ENCODE results near the gene F2. TPM values are rescaled to one million over a fixed set of nuclear protein-coding genes. Genes with fewer than 3 reads are reported as not detected.

The F2 gene
- total RNA-seq, 2 donors from 2014 or later, result 0.89 to 1.5 TPM

DNA sequence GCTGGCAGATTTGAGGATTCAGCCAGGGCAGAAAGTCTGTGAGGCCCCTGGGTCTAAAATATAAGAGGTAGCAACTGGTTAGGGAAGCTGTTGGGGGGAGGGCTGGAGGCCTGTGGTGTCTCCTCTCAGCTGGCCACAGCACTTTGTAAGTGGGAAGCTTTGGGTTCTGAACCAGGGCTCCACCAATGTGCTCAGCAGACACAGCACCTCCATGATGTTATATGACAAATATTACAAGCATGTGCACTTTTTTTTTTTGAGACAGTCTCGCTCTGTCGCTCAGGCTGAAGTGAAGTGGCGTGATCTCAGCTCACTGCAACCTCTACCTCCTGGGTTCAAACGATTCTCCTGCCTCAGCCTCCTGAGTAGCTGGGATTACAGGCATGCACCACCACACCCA lies 26.6 kb upstream of the F2 start:
- Mint-ChIP-seq H3K36me3 (ENCODE audit: low read depth) (peaks cover 29% of the 10 kb centered on the region), H3K4me3 (no peak overlapping the region), H3K27ac (no peak overlapping the region), H3K27me3 (ENCODE audit: insufficient read depth) (no peaks in the 10 kb centered on the region), H3K4me1 (peaks cover 5% of the 10 kb centered on the region), H3K9me3 (no peaks in the 10 kb centered on the region)
- Histone ChIP-seq H3K9me3 (ENCODE audit: control insufficient read depth, low read length) (no peaks in the 10 kb centered on the region), H3K36me3 (ENCODE audit: control insufficient read depth, insufficient read depth, low read length) (peaks cover 44% of the 10 kb centered on the region), H3K4me3 (ENCODE audit: low read length) (no peak overlapping the region), H3K4me1 (ENCODE audit: control insufficient read depth, insufficient read depth, low read length) (no peaks in the 10 kb centered on the region), H3K9ac (ENCODE audit: extremely low read depth, low read length, poor library complexity, severe bottlenecking) (no peak overlapping the region), H3K27me3 (ENCODE audit: control insufficient read depth, insufficient read depth, low read length, poor library complexity, severe bottlenecking) (no peaks in the 10 kb centered on the region), H3K27ac (ENCODE audit: low read depth, low read length) (no peak overlapping the region)
- TF ChIP-seq CTCF (conservative IDR thresholded peaks at IDR 0.05), result no peak
- no peak for DNase-seq
- WGBS, 2 experiments (ENCODE audit: insufficient coverage in 1 of 2, insufficient read length in 1 of 2), result 97 to 100% methylated on average over 1 to 4 of the region's 4 CpGs

DNA sequence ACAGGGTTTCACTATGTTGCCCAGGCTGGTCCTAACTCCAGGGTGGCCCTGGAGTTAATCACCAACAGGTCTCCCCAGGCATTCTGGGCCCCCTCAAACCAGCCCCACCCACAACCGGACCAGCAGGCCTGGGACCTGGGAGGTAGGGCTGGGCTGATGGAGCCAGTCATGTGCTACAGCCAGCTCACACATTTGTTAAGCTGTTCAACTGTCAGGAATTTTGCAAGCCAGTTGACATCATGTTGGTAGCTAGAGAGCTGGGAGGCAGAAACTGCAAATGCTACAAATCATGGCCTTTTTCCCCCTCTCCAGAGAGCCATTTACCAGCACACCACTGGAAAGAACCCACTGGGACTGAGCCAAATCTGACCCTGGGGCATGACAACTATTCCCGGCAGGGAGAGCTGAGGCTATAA lies 25.4 kb upstream of the F2 start:
- TF ChIP-seq CTCF (conservative IDR thresholded peaks at IDR 0.05), result no peak
- peaks cover 5% of the 10 kb centered on the region for H3K4me1 ChIP-seq (ENCODE audit: control insufficient read depth, insufficient read depth, low read length)
- Mint-ChIP-seq H3K27ac (no peak overlapping the region), H3K4me1 (peaks cover 5% of the 10 kb centered on the region), H3K4me3 (no peak overlapping the region), H3K36me3 (ENCODE audit: low read depth) (peaks cover 21% of the 10 kb centered on the region), H3K9me3 (no peaks in the 10 kb centered on the region), H3K27me3 (ENCODE audit: insufficient read depth) (no peaks in the 10 kb centered on the region)
- no peak for DNase-seq
- peaks cover 33% of the 10 kb centered on the region for H3K36me3 ChIP-seq (ENCODE audit: control insufficient read depth, insufficient read depth, low read length)
- no peak overlapping the region for H3K27ac ChIP-seq (ENCODE audit: low read depth, low read length)
- no peak overlapping the region for H3K4me3 ChIP-seq (ENCODE audit: low read length)
- no peaks in the 10 kb centered on the region for H3K27me3 ChIP-seq (ENCODE audit: control insufficient read depth, insufficient read depth, low read length, poor library complexity, severe bottlenecking)
- whole genome bisulfite sequencing, 2 experiments (ENCODE audit: insufficient coverage in 1 of 2, insufficient read length in 1 of 2), result 98% methylated on average over 2 of the region's 2 CpGs; no CpG with 5 or more reads in 1 of the 2 experiments
- H3K9me3 ChIP-seq (ENCODE audit: control insufficient read depth, low read length), result no peaks in the 10 kb centered on the region
- no peak overlapping the region for H3K9ac ChIP-seq (ENCODE audit: extremely low read depth, low read length, poor library complexity, severe bottlenecking)

GRCh38 chr11:46694072-46694471 lies 24.9 kb upstream of the F2 start:
- H3K27ac ChIP-seq (ENCODE audit: low read depth, low read length), result no peak overlapping the region

More at GRCh38 chr11:46694072-46694471, 24.9 kb upstream of the F2 start:
- H3K4me3 ChIP-seq (ENCODE audit: low read length), result no peak overlapping the region
- Mint-ChIP-seq H3K27me3 (ENCODE audit: insufficient read depth) (no peaks in the 10 kb centered on the region), H3K9me3 (no peaks in the 10 kb centered on the region), H3K4me3 (no peak overlapping the region), H3K36me3 (ENCODE audit: low read depth) (peaks cover 19% of the 10 kb centered on the region), H3K4me1 (peaks cover 5% of the 10 kb centered on the region), H3K27ac (no peak overlapping the region)
- peaks cover 33% of the 10 kb centered on the region for H3K36me3 ChIP-seq (ENCODE audit: control insufficient read depth, insufficient read depth, low read length)
- H3K9ac ChIP-seq (ENCODE audit: extremely low read depth, low read length, poor library complexity, severe bottlenecking), result no peak overlapping the region
- H3K27me3 ChIP-seq (ENCODE audit: control insufficient read depth, insufficient read depth, low read length, poor library complexity, severe bottlenecking), result no peaks in the 10 kb centered on the region
- H3K9me3 ChIP-seq (ENCODE audit: control insufficient read depth, low read length), result no peaks in the 10 kb centered on the region
- TF ChIP-seq CTCF (conservative IDR thresholded peaks at IDR 0.05), result no peak
- no peak for DNase-seq
- H3K4me1 ChIP-seq (ENCODE audit: control insufficient read depth, insufficient read depth, low read length), result peaks cover 5% of the 10 kb centered on the region
- 91% methylated on average over 6 of the region's 6 CpGs; no CpG with 5 or more reads in 1 of the 2 experiments for WGBS, 2 experiments (ENCODE audit: insufficient coverage in 1 of 2, insufficient read length in 1 of 2)
